Measurements from ENCODE around the gene HIVEP1. TPM values are rescaled to one million over a fixed set of nuclear protein-coding genes. Genes with fewer than 3 reads are reported as not detected.

Gene HIVEP1
- polyA plus RNA-seq, 3 donors: 1.7 to 8.7 (median 2.7) TPM

DNA sequence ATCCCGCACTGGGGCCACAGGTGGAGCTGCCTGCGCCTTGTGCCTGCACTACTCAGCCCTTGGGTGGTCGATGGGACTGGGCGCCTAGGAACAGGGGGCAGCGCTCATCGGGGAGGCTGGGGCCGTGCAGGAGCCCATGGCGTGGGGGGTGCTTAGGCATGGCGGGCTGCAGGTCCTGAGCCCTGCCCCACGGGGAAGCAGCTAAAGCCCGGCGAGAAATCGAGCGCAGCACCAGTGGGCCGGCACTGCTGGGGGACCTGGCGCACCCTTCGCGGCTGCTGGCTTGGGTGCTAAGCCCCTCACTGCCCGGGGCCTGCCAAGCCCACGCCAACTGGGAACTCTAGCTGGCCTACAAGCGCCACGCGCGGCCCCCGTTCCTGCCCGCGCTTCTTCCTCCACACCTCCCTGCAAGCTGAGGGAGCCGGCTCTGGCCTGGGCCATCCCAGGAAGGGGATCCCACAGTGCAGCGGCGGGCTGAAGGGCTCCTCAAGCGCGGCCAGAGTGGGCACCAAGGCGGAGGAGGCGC, 5.8 kb downstream of the HIVEP1 start:
- TF ChIP-seq, protein P1, sequence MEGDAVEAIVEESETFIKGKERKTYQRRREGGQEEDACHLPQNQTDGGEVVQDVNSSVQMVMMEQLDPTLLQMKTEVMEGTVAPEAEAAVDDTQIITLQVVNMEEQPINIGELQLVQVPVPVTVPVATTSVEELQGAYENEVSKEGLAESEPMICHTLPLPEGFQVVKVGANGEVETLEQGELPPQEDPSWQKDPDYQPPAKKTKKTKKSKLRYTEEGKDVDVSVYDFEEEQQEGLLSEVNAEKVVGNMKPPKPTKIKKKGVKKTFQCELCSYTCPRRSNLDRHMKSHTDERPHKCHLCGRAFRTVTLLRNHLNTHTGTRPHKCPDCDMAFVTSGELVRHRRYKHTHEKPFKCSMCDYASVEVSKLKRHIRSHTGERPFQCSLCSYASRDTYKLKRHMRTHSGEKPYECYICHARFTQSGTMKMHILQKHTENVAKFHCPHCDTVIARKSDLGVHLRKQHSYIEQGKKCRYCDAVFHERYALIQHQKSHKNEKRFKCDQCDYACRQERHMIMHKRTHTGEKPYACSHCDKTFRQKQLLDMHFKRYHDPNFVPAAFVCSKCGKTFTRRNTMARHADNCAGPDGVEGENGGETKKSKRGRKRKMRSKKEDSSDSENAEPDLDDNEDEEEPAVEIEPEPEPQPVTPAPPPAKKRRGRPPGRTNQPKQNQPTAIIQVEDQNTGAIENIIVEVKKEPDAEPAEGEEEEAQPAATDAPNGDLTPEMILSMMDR (IDR thresholded peaks at IDR 0.05): no peak
- WGBS (ENCODE audit: insufficient coverage): 96% methylated on average over 28 of the region's 34 CpGs
- no peak overlapping the region for H3K4me3 Mint-ChIP-seq
- no peak overlapping the region for H3K27ac Mint-ChIP-seq
- no peak for DNase-seq
- H3K9me3 Mint-ChIP-seq: peaks cover 0 to 13% (median 10%) of the 10 kb centered on the region in 7 donors
- intact Hi-C loops (cut with micrococcal nuclease): no loop called here
- H3K27me3 Mint-ChIP-seq (ENCODE audit: low read depth in 3 of 3): peaks cover 2 to 3% (median 3%) of the 10 kb centered on the region in 3 donors
- H3K79me2 ChIP-seq (ENCODE audit: insufficient read depth, low read length): peaks cover 5% of the 10 kb centered on the region
- peaks cover 58 to 75% of the 10 kb centered on the region in 2 donors for H3K36me3 Mint-ChIP-seq
- H3K9ac ChIP-seq (ENCODE audit: insufficient read depth, low read length, poor library complexity, severe bottlenecking): no peak overlapping the region
- peaks cover 5 to 40% of the 10 kb centered on the region in 2 donors for H3K36me3 ChIP-seq (replicated peaks in 1 of 2; ENCODE audit: control insufficient read depth in 1 of 2, insufficient read depth in 2 of 2, low read length in 2 of 2)
- H4K20me1 ChIP-seq (ENCODE audit: insufficient read depth, low read length): peaks cover 9% of the 10 kb centered on the region
- no peak overlapping the region for H2AFZ ChIP-seq (ENCODE audit: insufficient read depth, low read depth, low read length, poor library complexity, severe bottlenecking)
- no peak overlapping the region for H3K4me2 ChIP-seq (replicated peaks; ENCODE audit: extremely low read depth, low read length, poor library complexity, severe bottlenecking)
- peaks cover 0 to 6% of the 10 kb centered on the region in 2 donors for H3K9me3 ChIP-seq (replicated peaks in 1 of 2; ENCODE audit: control insufficient read depth in 1 of 2, insufficient read depth in 1 of 2, low read length in 2 of 2)
- H3K4me1 Mint-ChIP-seq: peaks cover 16% of the 10 kb centered on the region
- no peak overlapping the region for H3K4me3 ChIP-seq (replicated peaks in 1 of 3; ENCODE audit: low read depth in 2 of 3, low read length in 3 of 3)
- no peaks in the 10 kb centered on the region for H3K27me3 ChIP-seq (ENCODE audit: control insufficient read depth in 2 of 2, insufficient read depth in 2 of 2, low read length in 2 of 2)
- H3K27ac ChIP-seq (ENCODE audit: low read depth in 1 of 2, low read length in 2 of 2): no peak overlapping the region
- H3K4me1 ChIP-seq (ENCODE audit: control insufficient read depth in 1 of 2, insufficient read depth in 2 of 2, low read length in 2 of 2): peaks cover 4 to 7% of the 10 kb centered on the region in 2 donors

DNA sequence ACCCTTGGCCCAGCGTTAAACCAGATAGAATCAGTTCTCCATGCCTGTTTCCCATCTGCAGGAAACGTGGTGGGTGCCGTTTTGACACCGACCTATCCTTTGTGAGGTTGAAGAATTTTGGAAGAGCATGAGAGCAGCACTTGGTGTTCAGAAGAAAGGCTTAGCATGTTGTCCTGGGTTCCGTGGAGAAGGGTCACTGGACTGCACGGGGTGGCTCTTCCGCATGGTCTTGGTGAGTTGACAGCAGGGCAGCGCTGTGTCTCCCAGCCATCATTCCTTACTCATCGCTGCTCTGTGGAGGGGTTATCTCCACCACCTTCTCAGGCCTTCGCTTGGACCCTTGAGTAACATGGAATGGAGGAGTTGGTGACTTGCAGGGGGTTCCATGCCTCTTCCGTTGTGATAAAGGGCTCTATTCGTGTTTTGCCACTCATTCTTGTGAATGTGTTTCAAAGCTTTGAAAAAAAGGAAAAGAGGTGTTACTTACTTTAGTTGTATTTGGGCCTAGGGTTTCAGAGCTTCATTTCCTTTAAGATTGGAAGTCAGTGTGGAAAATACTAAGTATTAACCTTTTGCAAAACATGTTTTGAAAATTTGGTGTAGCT, 8.2 kb downstream of the HIVEP1 start:
- Mint-ChIP-seq H3K36me3 (peaks cover 56 to 68% of the 10 kb centered on the region in 2 donors), H3K4me1 (peaks cover 4% of the 10 kb centered on the region), H3K27ac (peak overlapping the region in 1 of 7 donors; percentile 19), H3K9me3 (peaks cover 0 to 9% (median 6%) of the 10 kb centered on the region in 7 donors), H3K4me3 (no peak overlapping the region), H3K27me3 (ENCODE audit: low read depth in 3 of 3) (peaks cover 0 to 3% (median 2%) of the 10 kb centered on the region in 3 donors)
- H3K4me3 ChIP-seq (replicated peaks in 1 of 3; ENCODE audit: low read depth in 2 of 3, low read length in 3 of 3): no peak overlapping the region
- peaks cover 9% of the 10 kb centered on the region for H4K20me1 ChIP-seq (ENCODE audit: insufficient read depth, low read length)
- peaks cover 5 to 40% of the 10 kb centered on the region in 2 donors for H3K36me3 ChIP-seq (replicated peaks in 1 of 2; ENCODE audit: control insufficient read depth in 1 of 2, insufficient read depth in 2 of 2, low read length in 2 of 2)
- no peak overlapping the region for H2AFZ ChIP-seq (ENCODE audit: insufficient read depth, low read depth, low read length, poor library complexity, severe bottlenecking)
- peaks cover 0 to 6% of the 10 kb centered on the region in 2 donors for H3K9me3 ChIP-seq (replicated peaks in 1 of 2; ENCODE audit: control insufficient read depth in 1 of 2, insufficient read depth in 1 of 2, low read length in 2 of 2)
- no peak overlapping the region for H3K4me2 ChIP-seq (replicated peaks; ENCODE audit: extremely low read depth, low read length, poor library complexity, severe bottlenecking)
- intact Hi-C loops (cut with micrococcal nuclease): no loop called here
- no peak overlapping the region for H3K9ac ChIP-seq (ENCODE audit: insufficient read depth, low read length, poor library complexity, severe bottlenecking)
- H3K79me2 ChIP-seq (ENCODE audit: insufficient read depth, low read length): no peaks in the 10 kb centered on the region
- 93% methylated on average over 6 of the region's 12 CpGs for WGBS (ENCODE audit: insufficient coverage)
- H3K27me3 ChIP-seq (ENCODE audit: control insufficient read depth in 2 of 2, insufficient read depth in 2 of 2, low read length in 2 of 2): no peaks in the 10 kb centered on the region
- no peak for DNase-seq
- H3K4me1 ChIP-seq (ENCODE audit: control insufficient read depth in 1 of 2, insufficient read depth in 2 of 2, low read length in 2 of 2): no peaks in the 10 kb centered on the region
- H3K27ac ChIP-seq (ENCODE audit: low read depth in 1 of 2, low read length in 2 of 2): no peak overlapping the region
- TF ChIP-seq, protein P1 (IDR thresholded peaks at IDR 0.05): no peak
